Omental fat pad (tissue), 4 donors: Measurements from ENCODE around the gene TPX2. TPM values are rescaled to one million over a fixed set of nuclear protein-coding genes. Genes with fewer than 3 reads are reported as not detected.
"Not testable (repeated sequence)": the region's sequence is repeated elsewhere in the genome, so short reads cannot be mapped to it uniquely, and the experiment has no call there.

Experiments used
- ATAC-seq: fragments of 150-250 bp; one replicate; pipeline ENCODE4 v1.9.1; 2016; ENCODE audit warnings: mild to moderate bottlenecking, moderate library complexity; ENCODE audit not compliant: low FRiP score
- DNase-seq: peaks from one replicate; pipeline ENCODE4 v3.0.0-alpha.2; 2019; ENCODE audit warnings: low spot score
- total RNA-seq, 4 donors: library from RNA; depleted of rRNA; stranded (reverse); fragments of >200 nt; gene quantifications; one replicate each; pipeline ENCODE4 v1.1.0, GENCODE V29; 2016
- TF ChIP-seq, protein P1 (sequence below), 3 donors: fragments of 450-650 bp; IDR thresholded peaks; one replicate each; pipeline ENCODE4 v1.5.1; 2016 to 2017; ENCODE audit warnings: antibody characterized with exemption in 3 of 3, mild to moderate bottlenecking in 3 of 3, moderate library complexity in 2 of 3

The TPX2 gene
- total RNA-seq, 4 donors from 2014 or later: 0.82 to 4.8 (median 0.97) TPM

- TF ChIP-seq, protein P1, sequence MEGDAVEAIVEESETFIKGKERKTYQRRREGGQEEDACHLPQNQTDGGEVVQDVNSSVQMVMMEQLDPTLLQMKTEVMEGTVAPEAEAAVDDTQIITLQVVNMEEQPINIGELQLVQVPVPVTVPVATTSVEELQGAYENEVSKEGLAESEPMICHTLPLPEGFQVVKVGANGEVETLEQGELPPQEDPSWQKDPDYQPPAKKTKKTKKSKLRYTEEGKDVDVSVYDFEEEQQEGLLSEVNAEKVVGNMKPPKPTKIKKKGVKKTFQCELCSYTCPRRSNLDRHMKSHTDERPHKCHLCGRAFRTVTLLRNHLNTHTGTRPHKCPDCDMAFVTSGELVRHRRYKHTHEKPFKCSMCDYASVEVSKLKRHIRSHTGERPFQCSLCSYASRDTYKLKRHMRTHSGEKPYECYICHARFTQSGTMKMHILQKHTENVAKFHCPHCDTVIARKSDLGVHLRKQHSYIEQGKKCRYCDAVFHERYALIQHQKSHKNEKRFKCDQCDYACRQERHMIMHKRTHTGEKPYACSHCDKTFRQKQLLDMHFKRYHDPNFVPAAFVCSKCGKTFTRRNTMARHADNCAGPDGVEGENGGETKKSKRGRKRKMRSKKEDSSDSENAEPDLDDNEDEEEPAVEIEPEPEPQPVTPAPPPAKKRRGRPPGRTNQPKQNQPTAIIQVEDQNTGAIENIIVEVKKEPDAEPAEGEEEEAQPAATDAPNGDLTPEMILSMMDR (IDR thresholded peaks at IDR 0.05): peak in 2 of 3 donors; percentile 41 to 50
- ATAC-seq (peak; percentile 94), DNase-seq (peak; percentile 86)
These were observed 15.6 kb upstream of the TPX2 start for GRCh38 chr20:31723319-31724078.

- TF ChIP-seq, protein P1 (IDR thresholded peaks at IDR 0.05): no peak
- DNase-seq: no peak
These were observed 7.8 kb upstream of the TPX2 start for GRCh38 chr20:31731321-31731717.

DNA sequence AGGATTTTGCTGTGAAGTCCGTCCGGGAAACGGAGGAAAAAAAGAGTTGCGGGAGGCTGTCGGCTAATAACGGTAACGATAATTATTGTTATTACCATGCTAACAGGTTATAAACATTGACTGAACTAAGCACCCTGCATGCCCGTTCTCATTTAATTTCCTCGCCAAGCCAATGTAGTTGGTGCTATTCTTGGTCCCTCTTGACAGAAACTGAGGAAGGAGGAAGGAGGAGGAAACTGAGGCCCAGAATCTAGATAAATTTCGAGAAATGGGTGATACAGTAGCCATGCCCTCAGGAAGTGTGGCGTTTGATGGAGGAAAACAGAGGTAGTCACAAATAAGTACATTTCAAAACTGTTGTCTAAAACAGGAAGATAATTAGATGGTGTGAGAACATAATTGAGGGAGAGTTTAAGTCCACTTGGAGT is 474 bp downstream of the TPX2 start:
- ATAC-seq (no peak), DNase-seq (no peak)
- TF ChIP-seq, protein P1 (IDR thresholded peaks at IDR 0.05): no peak

More at GRCh38 chr20:31731321-31731717, 7.8 kb upstream of the TPX2 start:
- ATAC-seq: no peak

- TF ChIP-seq, protein P1 (IDR thresholded peaks at IDR 0.05): no peak
- no peak for DNase-seq
- no peak for ATAC-seq
These were observed 1.1 kb downstream of the TPX2 start for GRCh38 chr20:31740208-31740607.

GRCh38 chr20:31740656-31741323 is 1.7 kb downstream of the TPX2 start:
- TF ChIP-seq, protein P1 (IDR thresholded peaks at IDR 0.05): no peak
- ATAC-seq (no peak), DNase-seq (no peak)

DNA sequence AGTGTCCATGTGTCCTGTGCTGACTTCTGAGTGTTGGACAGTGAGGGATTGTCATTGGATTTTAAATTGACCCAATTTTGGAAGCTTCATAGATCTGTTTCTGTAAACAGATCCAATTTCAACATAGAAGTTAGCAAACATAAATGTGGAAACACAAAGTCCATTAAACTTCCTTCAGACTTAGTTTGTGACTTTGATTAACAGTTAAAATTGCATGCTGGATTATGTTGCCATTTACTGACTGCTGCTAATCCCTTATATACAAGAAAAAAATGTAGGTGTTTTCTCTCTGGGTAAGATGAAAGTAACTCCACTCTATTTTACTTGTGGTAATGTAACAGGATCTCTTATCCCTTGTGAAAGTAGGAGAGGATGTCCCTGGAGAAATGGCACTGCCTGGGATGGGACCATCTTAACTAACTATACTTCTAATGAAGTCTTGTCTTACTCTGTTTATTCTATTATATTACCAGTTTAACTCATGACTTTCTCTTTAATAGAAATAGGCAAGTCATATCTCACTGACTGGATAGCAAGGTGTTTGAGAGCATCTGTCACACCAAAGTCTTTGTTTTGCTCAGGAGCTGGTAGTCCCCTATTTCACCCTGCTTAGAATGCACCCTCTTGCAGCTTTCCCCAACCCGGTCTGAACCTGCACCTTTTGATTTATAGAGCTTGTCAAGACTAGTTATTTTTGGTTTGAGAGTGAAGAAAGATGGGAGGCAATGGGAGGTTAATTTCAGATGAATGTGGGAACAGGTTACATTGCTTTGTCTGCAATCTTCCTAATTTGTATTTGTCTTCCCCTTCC is 7.2 kb downstream of the TPX2 start:
- ATAC-seq (no peak), DNase-seq (no peak)
- TF ChIP-seq, protein P1 (IDR thresholded peaks at IDR 0.05): no peak

GRCh38 chr20:31747028-31747427 is 7.9 kb downstream of the TPX2 start:
- not testable (repeated sequence) for DNase-seq, ATAC-seq
